ENCODE results near the gene TCHP. TPM values are rescaled to one million over a fixed set of nuclear protein-coding genes. Genes with fewer than 3 reads are reported as not detected.

Gene TCHP
- total RNA-seq, 2 experiments from 2014 or later = 13.3 to 29.8 TPM

- CTCF ChIA-PET (ENCODE audit: unreplicated experiment) = interaction anchor here (1.0 kb wide), 1 partner anchor 36 kb away, joined by 3 read pairs; no protein-coding TSS in a partner anchor
Measured at GRCh38 chr12:109881752-109882151, 18.3 kb upstream of the TCHP start.

DNA sequence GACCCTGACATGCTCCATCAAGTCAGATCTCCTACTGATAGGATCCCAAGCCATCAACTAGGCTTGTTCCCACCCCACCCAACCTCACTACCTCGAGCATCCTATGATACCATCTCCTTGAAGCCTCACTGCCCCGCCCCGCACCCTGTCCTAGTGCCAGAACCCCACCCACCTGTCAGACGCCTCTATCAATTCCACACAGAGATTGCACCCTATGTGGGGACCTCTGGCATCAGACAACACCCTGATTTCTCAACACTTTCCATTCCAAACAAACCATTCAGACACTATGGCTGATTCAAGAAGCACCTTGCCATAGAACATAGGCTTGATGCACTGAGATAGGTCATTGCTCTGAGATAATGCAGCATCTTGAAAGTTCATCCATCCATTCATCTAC is 16.6 kb upstream of the TCHP start:
- Histone ChIP-seq H3K9me2 (ENCODE audit: insufficient read depth, low read length) (no peaks in the 10 kb centered on the region), H3K4me2 (ENCODE audit: low read length) (no peak overlapping the region), H3K79me2 (ENCODE audit: insufficient read depth, low read depth, low read length) (no peaks in the 10 kb centered on the region; the same call in 1 of the 2 replicates), H4K20me1 (ENCODE audit: insufficient read depth, low read length) (no peaks in the 10 kb centered on the region; the same call in 1 of the 2 replicates), H3K36me3 (ENCODE audit: insufficient read depth, low read length) (no peaks in the 10 kb centered on the region), H3K9me3 (ENCODE audit: low read length) (no peaks in the 10 kb centered on the region), H3K4me1 (ENCODE audit: insufficient read depth, low read length, poor library complexity, severe bottlenecking) (peaks cover 30% of the 10 kb centered on the region), H2AFZ (ENCODE audit: low read length) (no peak overlapping the region), H3K27ac (ENCODE audit: low read depth, low read length, poor library complexity, severe bottlenecking) (no peak overlapping the region), H3K4me3 (ENCODE audit: low read depth, low read length, poor library complexity, severe bottlenecking) (no peak overlapping the region)
- no peak for TF ChIP-seq CTCF (conservative IDR thresholded peaks at IDR 0.05; ENCODE audit: low read length)
- TF ChIP-seq EZH2phosphoT487 (IDR thresholded peaks at IDR 0.05; ENCODE audit: borderline replicate concordance, low read depth, low read length) = no peak
- BruUV-seq (replicated peaks) = no TSS peak
- intact Hi-C loops (cut with micrococcal nuclease; ENCODE audit: unreplicated experiment) = no loop called here
- DNase-seq (ENCODE audit: low spot score) = no peak
- ChIA-PET POLR2A (no interaction called here), CTCF (ENCODE audit: unreplicated experiment) (no interaction called here)

More at GRCh38 chr12:109881752-109882151, 18.3 kb upstream of the TCHP start:
- no peaks in the 10 kb centered on the region for H3K9me2 ChIP-seq (ENCODE audit: insufficient read depth, low read length)
- intact Hi-C loops (cut with micrococcal nuclease; ENCODE audit: unreplicated experiment) = no loop called here
- peaks cover 27% of the 10 kb centered on the region for H3K4me1 ChIP-seq (ENCODE audit: insufficient read depth, low read length, poor library complexity, severe bottlenecking)
- no peaks in the 10 kb centered on the region for H3K9me3 ChIP-seq (ENCODE audit: low read length)
- H3K27ac ChIP-seq (ENCODE audit: low read depth, low read length, poor library complexity, severe bottlenecking) = no peak overlapping the region
- DNase-seq (ENCODE audit: low spot score) = no peak
- POLR2A ChIA-PET = no interaction called here
- H3K36me3 ChIP-seq (ENCODE audit: insufficient read depth, low read length) = no peaks in the 10 kb centered on the region
- no TSS peak for BruUV-seq (replicated peaks)
- H3K79me2 ChIP-seq (ENCODE audit: insufficient read depth, low read depth, low read length) = no peaks in the 10 kb centered on the region; the same call in 1 of the 2 replicates
- no peak overlapping the region for H3K4me3 ChIP-seq (ENCODE audit: low read depth, low read length, poor library complexity, severe bottlenecking)
- H4K20me1 ChIP-seq (ENCODE audit: insufficient read depth, low read length) = no peaks in the 10 kb centered on the region; the same call in 1 of the 2 replicates
- no peak overlapping the region for H3K4me2 ChIP-seq (ENCODE audit: low read length)
- TF ChIP-seq EZH2phosphoT487 (IDR thresholded peaks at IDR 0.05; ENCODE audit: borderline replicate concordance, low read depth, low read length) (no peak), CTCF (conservative IDR thresholded peaks at IDR 0.05; ENCODE audit: low read length) (no peak)
- no peak overlapping the region for H2AFZ ChIP-seq (ENCODE audit: low read length)

GRCh38 chr12:109885616-109886015 is 14.5 kb upstream of the TCHP start:
- no peak for DNase-seq (ENCODE audit: low spot score)
- H3K79me2 ChIP-seq (ENCODE audit: insufficient read depth, low read depth, low read length) = no peaks in the 10 kb centered on the region
- peaks cover 33% of the 10 kb centered on the region for H3K4me1 ChIP-seq (ENCODE audit: insufficient read depth, low read length, poor library complexity, severe bottlenecking)
- no peaks in the 10 kb centered on the region for H3K36me3 ChIP-seq (ENCODE audit: insufficient read depth, low read length)
- TF ChIP-seq EZH2phosphoT487 (IDR thresholded peaks at IDR 0.05; ENCODE audit: borderline replicate concordance, low read depth, low read length) (no peak), CTCF (conservative IDR thresholded peaks at IDR 0.05; ENCODE audit: low read length) (no peak)
- H3K9me2 ChIP-seq (ENCODE audit: insufficient read depth, low read length) = no peaks in the 10 kb centered on the region
- POLR2A ChIA-PET = no interaction called here
- no peak overlapping the region for H3K4me2 ChIP-seq (ENCODE audit: low read length)
- no peaks in the 10 kb centered on the region for H4K20me1 ChIP-seq (ENCODE audit: insufficient read depth, low read length)
- CTCF ChIA-PET (ENCODE audit: unreplicated experiment) = no interaction called here
- no peaks in the 10 kb centered on the region for H3K9me3 ChIP-seq (ENCODE audit: low read length)
- intact Hi-C loops (cut with micrococcal nuclease; ENCODE audit: unreplicated experiment) = no loop called here
- no peak overlapping the region for H2AFZ ChIP-seq (ENCODE audit: low read length)
- BruUV-seq (replicated peaks) = no TSS peak
- H3K27ac ChIP-seq (ENCODE audit: low read depth, low read length, poor library complexity, severe bottlenecking) = no peak overlapping the region
- no peak overlapping the region for H3K4me3 ChIP-seq (ENCODE audit: low read depth, low read length, poor library complexity, severe bottlenecking)
